GM19023 (cell line): ENCODE data around the gene RCAN1.

Source experiments
- ATAC-seq: cut with Tn5 transposase; IDR thresholded peaks from one replicate; pipeline ENCODE4 v1.9.1; 2021; ENCODE audit warnings: mild to moderate bottlenecking, moderate library complexity; ENCODE audit not compliant: unreplicated experiment

Gene RCAN1

GRCh38 chr21:34545079-34545884, 69.6 kb downstream of the RCAN1 start:
- ATAC-seq, result peak; percentile 90

GRCh38 chr21:34544032-34544496, 70.8 kb downstream of the RCAN1 start:
- no peak for ATAC-seq

GRCh38 chr21:34543017-34543416, 71.9 kb downstream of the RCAN1 start:
- no peak for ATAC-seq

GRCh38 chr21:34540206-34540605, 74.7 kb downstream of the RCAN1 start:
- no peak for ATAC-seq

- no peak for ATAC-seq
These were observed 77.1 kb downstream of the RCAN1 start for GRCh38 chr21:34537838-34538237.

- no peak for ATAC-seq
These were observed 78.1 kb downstream of the RCAN1 start for GRCh38 chr21:34536820-34537219.

- ATAC-seq, result no peak
These were observed 78.6 kb downstream of the RCAN1 start for GRCh38 chr21:34536311-34536710.

GRCh38 chr21:34535886-34536285, 79.0 kb downstream of the RCAN1 start:
- no peak for ATAC-seq

GRCh38 chr21:34534522-34534921, 80.4 kb downstream of the RCAN1 start:
- no peak for ATAC-seq

- no peak for ATAC-seq
These were observed 81.0 kb downstream of the RCAN1 start for GRCh38 chr21:34533938-34534337.

- no peak for ATAC-seq
These were observed 83.5 kb downstream of the RCAN1 start for GRCh38 chr21:34531399-34531798.

GRCh38 chr21:34530261-34530660, 84.7 kb downstream of the RCAN1 start:
- ATAC-seq, result no peak

GRCh38 chr21:34528131-34528561, 86.8 kb downstream of the RCAN1 start:
- ATAC-seq, result no peak

- ATAC-seq, result no peak
These were observed 88.2 kb downstream of the RCAN1 start for GRCh38 chr21:34526618-34527290.

GRCh38 chr21:34526241-34526617, 88.7 kb downstream of the RCAN1 start:
- ATAC-seq, result no peak

GRCh38 chr21:34524646-34525601, 90.0 kb downstream of the RCAN1 start:
- ATAC-seq, result no peak

GRCh38 chr21:34523019-34523555, 91.8 kb downstream of the RCAN1 start:
- ATAC-seq, result no peak

GRCh38 chr21:34522284-34522683, 92.6 kb downstream of the RCAN1 start:
- ATAC-seq, result no peak

- ATAC-seq, result no peak
These were observed 93.4 kb downstream of the RCAN1 start for GRCh38 chr21:34521561-34521960.

GRCh38 chr21:34520764-34521508, 94.0 kb downstream of the RCAN1 start:
- ATAC-seq, result no peak
